ENCODE results near the gene NAALADL1.

- no peak for TF ChIP-seq EP300 (IDR thresholded peaks at IDR 0.05)
- TF ChIP-seq POLR2A (IDR thresholded peaks at IDR 0.05): no peak
- no peak for TF ChIP-seq CTCF (IDR thresholded peaks at IDR 0.05)
Measured at GRCh38 chr11:65064847-65065240, 6.5 kb upstream of the NAALADL1 start.
